ENCODE data around the gene DEPDC5. TPM values are rescaled to one million over a fixed set of nuclear protein-coding genes. Genes with fewer than 3 reads are reported as not detected.

DEPDC5 gene
- total RNA-seq, 4 donors from 2014 or later, result 26.6 to 94.1 (median 38.8) TPM

GRCh38 chr22:31945443-31945855 lies 191.6 kb downstream of the DEPDC5 start:
- H3K27ac ChIP-seq, result peak overlapping the region; percentile 97 to 100 (median 98)
- H3K4me1 ChIP-seq, result peaks cover 0 to 32% (median 10%) of the 10 kb centered on the region in 4 donors
- H3K36me3 ChIP-seq, result peaks cover 0 to 12% (median 0%) of the 10 kb centered on the region in 3 donors
- TF ChIP-seq CTCF (IDR thresholded peaks at IDR 0.05) (no peak), POLR2A (IDR thresholded peaks at IDR 0.05) (no peak)
- no peaks in the 10 kb centered on the region for H3K27me3 ChIP-seq
- DNase-seq, result peak in 2 of 3 donors; percentile 26 to 54
- no peaks in the 10 kb centered on the region for H3K9me3 ChIP-seq
- peak overlapping the region; percentile 69 to 99 (median 92) for H3K4me3 ChIP-seq

- H3K4me3 ChIP-seq, result peak overlapping the region; percentile 69 to 99 (median 92)
- peak overlapping the region; percentile 97 to 100 (median 98) for H3K27ac ChIP-seq
- no peaks in the 10 kb centered on the region for H3K27me3 ChIP-seq
- peak in 1 of 3 donors; percentile 20 for DNase-seq
- peaks cover under 1 to 38% (median 13%) of the 10 kb centered on the region in 4 donors for H3K4me1 ChIP-seq
- TF ChIP-seq CTCF (IDR thresholded peaks at IDR 0.05), result no peak
- no peak for TF ChIP-seq POLR2A (IDR thresholded peaks at IDR 0.05)
- H3K9me3 ChIP-seq, result no peaks in the 10 kb centered on the region
- H3K36me3 ChIP-seq, result peaks cover 0 to 12% (median 0%) of the 10 kb centered on the region in 3 donors
Observed at GRCh38 chr22:31945971-31946680, 192.3 kb downstream of the DEPDC5 start.

GRCh38 chr22:31947296-31947695 lies 193.5 kb downstream of the DEPDC5 start:
- Histone ChIP-seq H3K9me3 (no peaks in the 10 kb centered on the region), H3K27ac (peak overlapping the region in 3 of 4 donors; percentile 54 to 98 (median 97)), H3K4me1 (peaks cover 4 to 50% (median 15%) of the 10 kb centered on the region in 4 donors), H3K4me3 (no peak overlapping the region), H3K27me3 (no peaks in the 10 kb centered on the region), H3K36me3 (peaks cover 0 to 12% (median 0%) of the 10 kb centered on the region in 3 donors)
- TF ChIP-seq CTCF (IDR thresholded peaks at IDR 0.05) (peak; percentile 36 to 89 (median 80)), POLR2A (IDR thresholded peaks at IDR 0.05) (no peak)
- DNase-seq, result peak in 2 of 3 donors; percentile 51 to 68

- peaks cover 4 to 57% (median 15%) of the 10 kb centered on the region in 4 donors for H3K4me1 ChIP-seq
- no peaks in the 10 kb centered on the region for H3K9me3 ChIP-seq
- peak in 1 of 3 donors; percentile 7 for DNase-seq
- no peak overlapping the region for H3K27ac ChIP-seq
- H3K4me3 ChIP-seq, result no peak overlapping the region
- TF ChIP-seq POLR2A (IDR thresholded peaks at IDR 0.05) (no peak), CTCF (IDR thresholded peaks at IDR 0.05) (no peak)
- no peaks in the 10 kb centered on the region for H3K27me3 ChIP-seq
- H3K36me3 ChIP-seq, result peaks cover 0 to 12% (median 0%) of the 10 kb centered on the region in 3 donors
Observed at GRCh38 chr22:31948002-31948401, 194.2 kb downstream of the DEPDC5 start.

- peak in 1 of 3 donors; percentile 15 for DNase-seq
- H3K36me3 ChIP-seq, result peaks cover 0 to 12% (median 0%) of the 10 kb centered on the region in 3 donors
- H3K9me3 ChIP-seq, result no peaks in the 10 kb centered on the region
- peaks cover 4 to 70% (median 12%) of the 10 kb centered on the region in 4 donors for H3K4me1 ChIP-seq
- H3K4me3 ChIP-seq, result no peak overlapping the region
- no peak for TF ChIP-seq CTCF (IDR thresholded peaks at IDR 0.05)
- TF ChIP-seq POLR2A (IDR thresholded peaks at IDR 0.05), result no peak
- no peaks in the 10 kb centered on the region for H3K27me3 ChIP-seq
- H3K27ac ChIP-seq, result peak overlapping the region in 1 of 4 donors; percentile 29
Observed at GRCh38 chr22:31950226-31950625, 196.4 kb downstream of the DEPDC5 start.

Measured in Peyer's patch (tissue), 4 donors.